NCI-H526 (cell line): Measurements from ENCODE around the gene KRT73.
A peak's percentile ranks its signal among the peaks of the same experiment; 100 is the strongest.

Experiments used
- DNase-seq, 2 experiments: peaks; one replicate each; lab custom pipeline; 2025; lab: John Stamatoyannopoulos, UW

Gene KRT73

GRCh38 chr12:52568111-52568510 lies 50.2 kb downstream of the KRT73 start:
- DNase-seq, result no peak

GRCh38 chr12:52566847-52567291 lies 51.5 kb downstream of the KRT73 start:
- DNase-seq, result no peak

GRCh38 chr12:52564582-52564981 lies 53.8 kb downstream of the KRT73 start:
- no peak for DNase-seq

GRCh38 chr12:52561880-52562449 lies 56.4 kb downstream of the KRT73 start:
- DNase-seq, result peak in 1 of 2 experiments; percentile 6

- no peak for DNase-seq
These were observed 58.4 kb downstream of the KRT73 start for GRCh38 chr12:52559979-52560378.

- no peak for DNase-seq
These were observed 59.4 kb downstream of the KRT73 start for GRCh38 chr12:52558781-52559445.
